HEK293 (cell line): ENCODE results near the gene VAT1.

Experiments
- CTCF ChIA-PET: fragments of 350-600 bp; formaldehyde crosslinking; extraction: SDS; loops from one replicate; lab custom pipeline; 2021; ENCODE audit warnings: antibody characterized with exemption; lab: Yijun Ruan, JAX
- POLR2A ChIA-PET: fragments of 300-600 bp; formaldehyde crosslinking; extraction: SDS; loops from one replicate; lab custom pipeline; 2020; ENCODE audit warnings: antibody characterized with exemption, inconsistent platforms; lab: Yijun Ruan, JAX
- H3K27ac ChIP-seq: fragments of 200-500 bp; sonication (Bioruptor generic); 2 replicates; pipeline ENCODE4 v1.5.1; 2014; ENCODE audit warnings: low read depth, low read length, control low read depth, inconsistent platforms; ENCODE audit errors: extremely low read depth
- H3K36me3 ChIP-seq, 2 experiments: fragments of 200-500 bp in 1 of 2; sonication (Bioruptor generic) in 1 of 2; 1 replicate in 1 of 2; 2 replicates in 1 of 2; pipeline ENCODE4 v1.5.1; 2014 to 2017; ENCODE audit warnings: inconsistent platforms in 2 of 2, low read length in 2 of 2; ENCODE audit not compliant: control insufficient read depth in 2 of 2, insufficient read depth in 1 of 2
- H3K4me1 ChIP-seq: fragments of 200-500 bp; sonication (Bioruptor generic); 2 replicates; pipeline ENCODE4 v1.5.1; 2014; ENCODE audit warnings: mild to moderate bottlenecking, low read length, inconsistent platforms; ENCODE audit not compliant: control insufficient read depth, insufficient read depth
- H3K4me3 ChIP-seq: 2 replicates; pipeline ENCODE4 v1.5.1; 2011; ENCODE audit warnings: low read depth, mild to moderate bottlenecking, control low read depth, low read length, moderate library complexity
- H3K9me3 ChIP-seq: fragments of 200-500 bp; sonication (Bioruptor generic); 2 replicates; pipeline ENCODE4 v1.5.1; 2014; ENCODE audit warnings: low read depth, low read length, inconsistent platforms; ENCODE audit not compliant: control insufficient read depth, insufficient read depth
- ATF2 ChIP-seq: fragments of 450-650 bp; formaldehyde crosslinking; IDR thresholded peaks from 2 replicates; pipeline ENCODE4 v1.5.1; 2016; ENCODE audit warnings: missing biosample characterization, missing genetic modification characterization, low read depth
- GLIS2 ChIP-seq: fragments of 450-650 bp; formaldehyde crosslinking; IDR thresholded peaks from 2 replicates; pipeline ENCODE4 v1.5.1; 2016; ENCODE audit warnings: missing biosample characterization, missing genetic modification characterization
- PBX3 ChIP-seq: sonication (generic); formaldehyde crosslinking; IDR thresholded peaks from 2 replicates; pipeline ENCODE4 v1.8.1; 2022; ENCODE audit warnings: mild to moderate bottlenecking, moderate library complexity, missing genetic modification reagents
- PRDM2 ChIP-seq: fragments of 450-650 bp; formaldehyde crosslinking; IDR thresholded peaks from 2 replicates; pipeline ENCODE4 v1.5.1; 2016; ENCODE audit warnings: missing biosample characterization, missing genetic modification characterization, borderline replicate concordance
- ZBTB1 ChIP-seq: fragments of 450-650 bp; formaldehyde crosslinking; IDR thresholded peaks from 2 replicates; pipeline ENCODE4 v1.5.1; 2016; ENCODE audit warnings: missing biosample characterization, missing genetic modification characterization
- ZBTB17 ChIP-seq: fragments of 450-650 bp; formaldehyde crosslinking; IDR thresholded peaks from 2 replicates; pipeline ENCODE4 v1.5.1; 2016; ENCODE audit warnings: missing biosample characterization, missing genetic modification characterization
- ZBTB6 ChIP-seq: fragments of 450-650 bp; formaldehyde crosslinking; IDR thresholded peaks from 2 replicates; pipeline ENCODE4 v1.5.1; 2017; ENCODE audit warnings: missing biosample characterization, missing genetic modification characterization
- ZNF169 ChIP-seq: fragments of 450-650 bp; formaldehyde crosslinking; IDR thresholded peaks from 2 replicates; pipeline ENCODE4 v1.5.1; 2016; ENCODE audit warnings: missing biosample characterization, missing genetic modification characterization
- ZNF174 ChIP-seq: fragments of 450-650 bp; formaldehyde crosslinking; IDR thresholded peaks from 2 replicates; pipeline ENCODE4 v1.5.0; 2017; ENCODE audit warnings: missing biosample characterization, mild to moderate bottlenecking, missing genetic modification characterization
- ZNF2 ChIP-seq: fragments of 450-650 bp; formaldehyde crosslinking; IDR thresholded peaks from 2 replicates; pipeline ENCODE4 v1.5.1; 2016; ENCODE audit warnings: missing biosample characterization, missing genetic modification characterization
- ZNF292 ChIP-seq: fragments of 450-650 bp; formaldehyde crosslinking; IDR thresholded peaks from 2 replicates; pipeline ENCODE4 v1.5.1; 2016; ENCODE audit warnings: low read depth, missing biosample characterization, missing genetic modification characterization, borderline replicate concordance
- ZNF341 ChIP-seq: fragments of 450-650 bp; formaldehyde crosslinking; IDR thresholded peaks from 2 replicates; pipeline ENCODE4; 2016; ENCODE audit warnings: low read depth, missing biosample characterization, missing genetic modification characterization
- ZNF394 ChIP-seq: fragments of 450-650 bp; formaldehyde crosslinking; IDR thresholded peaks from 2 replicates; pipeline ENCODE4 v1.5.1; 2016; ENCODE audit warnings: missing biosample characterization, missing genetic modification characterization, mild to moderate bottlenecking, moderate library complexity, borderline replicate concordance
- ZNF398 ChIP-seq: fragments of 450-650 bp; formaldehyde crosslinking; IDR thresholded peaks from 2 replicates; pipeline ENCODE4 v1.5.1; 2017; ENCODE audit warnings: missing biosample characterization, missing genetic modification characterization
- ZNF549 ChIP-seq: fragments of 450-650 bp; IDR thresholded peaks from 2 replicates; pipeline ENCODE4 v1.5.1; 2018; ENCODE audit warnings: missing biosample characterization, missing genetic modification characterization, mild to moderate bottlenecking, inconsistent platforms, moderate library complexity
- ZNF645 ChIP-seq: fragments of 450-650 bp; formaldehyde crosslinking; IDR thresholded peaks from 2 replicates; pipeline ENCODE4; 2016; ENCODE audit warnings: missing biosample characterization, missing genetic modification characterization
- ZNF791 ChIP-seq: fragments of 450-650 bp; formaldehyde crosslinking; IDR thresholded peaks from 2 replicates; pipeline ENCODE4 v1.5.1; 2016; ENCODE audit warnings: missing biosample characterization, missing genetic modification characterization
- ZNF830 ChIP-seq: fragments of 450-650 bp; IDR thresholded peaks from 2 replicates; pipeline ENCODE4 v1.5.0; 2018; ENCODE audit warnings: missing biosample characterization, missing genetic modification characterization, low read depth, mild to moderate bottlenecking, moderate library complexity
- ZNF837 ChIP-seq: fragments of 450-650 bp; formaldehyde crosslinking; IDR thresholded peaks from 2 replicates; pipeline ENCODE4 v1.5.1; 2016; ENCODE audit warnings: missing biosample characterization, missing genetic modification characterization

VAT1 gene

GRCh38 chr17:43033948-43034881 is 12.0 kb upstream of the VAT1 start:
- Histone ChIP-seq H3K36me3 (peaks cover 0 to 3% of the 10 kb centered on the region in 2 experiments; a peak in 2 of 3 replicates), H3K27ac (no peak overlapping the region), H3K9me3 (no peaks in the 10 kb centered on the region), H3K4me3 (no peak overlapping the region), H3K4me1 (peaks cover 2% of the 10 kb centered on the region; the same call in 1 of the 2 replicates)
- ChIA-PET POLR2A (interaction anchor here (0.8 to 1.8 kb wide), 2 partner anchors 10 to 282 kb away, joined by 4 to 7 read pairs; no protein-coding TSS in a partner anchor), CTCF (interaction anchor here (0.5 to 1.1 kb wide), 4 partner anchors 9 to 192 kb away, joined by 3 read pairs; partner anchors contain the start of gene RPL27)
- TF ChIP-seq GLIS2 (tag by site-specific recombination), result 0 out of 2 replicates have a peak, but pooled peaks have one; percentile 14
- TF ChIP-seq ZNF2, result no peak
- peak; percentile 14; the same call in 1 of the 2 replicates for TF ChIP-seq ZNF341 (tag by site-specific recombination)
- no peak for TF ChIP-seq ZNF791
- TF ChIP-seq ZNF398 (tag by site-specific recombination), result no peak
- TF ChIP-seq ZBTB17 (tag by site-specific recombination), result peak; percentile 73
- no peak for TF ChIP-seq PBX3 (CRISPR knock-in tag)

- no peak overlapping the region for H3K4me3 ChIP-seq
- ChIA-PET CTCF (no interaction called here), POLR2A (interaction anchor here (0.6 kb wide), 1 partner anchor 27 kb away, joined by 3 read pairs; no protein-coding TSS in a partner anchor)
- no peaks in the 10 kb centered on the region for H3K9me3 ChIP-seq
- no peak overlapping the region for H3K27ac ChIP-seq
- H3K36me3 ChIP-seq, result peaks cover 0 to 14% of the 10 kb centered on the region in 2 experiments; a peak in 2 of 3 replicates
- peaks cover 2% of the 10 kb centered on the region; the same call in 1 of the 2 replicates for H3K4me1 ChIP-seq
- TF ChIP-seq ZNF549 (tag by site-specific recombination), result no peak
- no peak for TF ChIP-seq ZBTB1 (tag by site-specific recombination)
- TF ChIP-seq ZNF174 (tag by site-specific recombination), result no peak
- no peak for TF ChIP-seq ZNF830
- TF ChIP-seq ZNF837 (tag by site-specific recombination), result no peak
- TF ChIP-seq ATF2 (tag by site-specific recombination), result no peak
- TF ChIP-seq ZNF645 (tag by site-specific recombination), result no peak
- TF ChIP-seq ZBTB6 (tag by site-specific recombination), result no peak
- no peak for TF ChIP-seq ZNF394
- no peak for TF ChIP-seq ZNF2
- no peak for TF ChIP-seq PRDM2
- TF ChIP-seq ZNF292 (tag by site-specific recombination), result no peak
- TF ChIP-seq ZNF169 (tag by site-specific recombination), result no peak
Observed at GRCh38 chr17:43031666-43032065, 9.5 kb upstream of the VAT1 start.
